ENCODE data around the gene CIDEB.

DNA sequence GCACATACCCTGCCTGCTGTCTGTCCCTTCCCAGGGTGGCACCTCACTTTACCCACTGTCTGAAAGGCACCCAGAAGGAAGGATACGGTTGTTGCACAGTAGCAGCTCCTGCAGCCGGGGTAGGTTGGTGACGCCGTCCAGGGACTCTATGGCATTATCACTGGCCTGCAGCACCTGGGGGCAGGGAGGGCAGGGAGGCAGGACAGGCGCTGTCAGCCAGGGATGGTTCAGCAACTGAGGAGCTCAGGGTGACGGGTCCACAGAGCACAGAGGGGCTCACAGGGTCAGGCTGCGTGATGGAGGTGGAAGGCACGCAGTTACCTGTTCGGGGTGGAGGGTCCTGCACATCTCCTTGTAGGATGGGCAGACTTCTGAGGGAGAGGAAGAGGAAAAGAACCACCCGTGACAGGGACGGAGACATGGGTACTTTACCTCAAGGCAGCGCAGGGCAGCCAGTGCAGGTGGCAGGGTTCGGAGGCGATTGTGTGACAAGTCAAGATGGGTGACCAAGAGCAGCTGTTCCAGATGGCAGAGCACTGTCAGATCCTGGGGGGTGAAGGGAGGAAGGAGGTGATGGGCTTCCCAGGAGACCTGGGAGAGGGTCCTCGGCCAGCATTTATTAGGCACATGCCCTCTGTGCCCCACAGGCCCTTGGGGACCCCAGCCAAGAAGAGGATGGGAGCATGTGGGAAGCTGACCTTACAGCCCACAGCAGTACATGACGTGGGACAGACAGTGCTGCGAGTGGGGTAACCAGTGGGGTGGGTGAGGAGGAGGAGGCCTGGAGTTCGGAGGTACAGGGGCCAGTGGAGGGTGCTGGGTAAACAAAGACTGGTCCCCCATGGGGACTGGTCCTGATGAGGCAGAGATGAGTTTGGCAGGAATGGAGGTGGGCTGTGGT, 41.2 kb downstream of the CIDEB start:
- TF ChIP-seq, protein P1, sequence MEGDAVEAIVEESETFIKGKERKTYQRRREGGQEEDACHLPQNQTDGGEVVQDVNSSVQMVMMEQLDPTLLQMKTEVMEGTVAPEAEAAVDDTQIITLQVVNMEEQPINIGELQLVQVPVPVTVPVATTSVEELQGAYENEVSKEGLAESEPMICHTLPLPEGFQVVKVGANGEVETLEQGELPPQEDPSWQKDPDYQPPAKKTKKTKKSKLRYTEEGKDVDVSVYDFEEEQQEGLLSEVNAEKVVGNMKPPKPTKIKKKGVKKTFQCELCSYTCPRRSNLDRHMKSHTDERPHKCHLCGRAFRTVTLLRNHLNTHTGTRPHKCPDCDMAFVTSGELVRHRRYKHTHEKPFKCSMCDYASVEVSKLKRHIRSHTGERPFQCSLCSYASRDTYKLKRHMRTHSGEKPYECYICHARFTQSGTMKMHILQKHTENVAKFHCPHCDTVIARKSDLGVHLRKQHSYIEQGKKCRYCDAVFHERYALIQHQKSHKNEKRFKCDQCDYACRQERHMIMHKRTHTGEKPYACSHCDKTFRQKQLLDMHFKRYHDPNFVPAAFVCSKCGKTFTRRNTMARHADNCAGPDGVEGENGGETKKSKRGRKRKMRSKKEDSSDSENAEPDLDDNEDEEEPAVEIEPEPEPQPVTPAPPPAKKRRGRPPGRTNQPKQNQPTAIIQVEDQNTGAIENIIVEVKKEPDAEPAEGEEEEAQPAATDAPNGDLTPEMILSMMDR (IDR thresholded peaks at IDR 0.05): no peak
- TF ChIP-seq POLR2A (IDR thresholded peaks at IDR 0.05): no peak
